PFSK-1 (cell line): ENCODE results near the gene HSPB9.

Experiments
- FOXP2 ChIP-seq: optimal IDR thresholded peaks from 2 replicates; pipeline ENCODE3; 2011; ENCODE audit warnings: borderline replicate concordance, control low read depth, inconsistent platforms; ENCODE audit not compliant: insufficient read depth; ENCODE audit errors: extremely low read length, extremely low read depth
- POLR2AphosphoS5 ChIP-seq: IDR thresholded peaks from 2 replicates; pipeline ENCODE4 v1.6.1; 2012; ENCODE audit warnings: low read depth, mild to moderate bottlenecking, control low read depth, low read length, moderate library complexity
- REST ChIP-seq, 2 experiments: IDR thresholded peaks; 2 replicates each; pipeline versions ENCODE4 v1.6.1 to v1.8.0; 2011 to 2012; ENCODE audit warnings: low read depth in 2 of 2, low read length in 2 of 2, control low read depth in 1 of 2, inconsistent platforms in 1 of 2, mild to moderate bottlenecking in 1 of 2, moderate library complexity in 1 of 2; ENCODE audit not compliant: insufficient read depth in 1 of 2
- SIN3A ChIP-seq: IDR thresholded peaks from 2 replicates; pipeline ENCODE4 v1.6.1; 2012; ENCODE audit warnings: mild to moderate bottlenecking, low read length, moderate library complexity, borderline replicate concordance; ENCODE audit not compliant: insufficient read depth
- TAF1 ChIP-seq: IDR thresholded peaks from 2 replicates; pipeline ENCODE4 v1.6.1; 2012; ENCODE audit warnings: low read length, control low read depth, borderline replicate concordance; ENCODE audit not compliant: insufficient read depth

The HSPB9 gene

GRCh38 chr17:42116705-42117396 is 5.8 kb upstream of the HSPB9 start:
- TF ChIP-seq SIN3A, result no peak
- no peak for TF ChIP-seq TAF1
- TF ChIP-seq REST (IDR thresholded peaks at IDR 0.05; ENCODE audit: insufficient read depth in 1 of 2, low read depth in 2 of 2, low read length in 2 of 2), result no peak
- TF ChIP-seq FOXP2, result peak; percentile 52

- TF ChIP-seq SIN3A (no peak), POLR2AphosphoS5 (no peak), TAF1 (no peak), FOXP2 (no peak), REST (IDR thresholded peaks at IDR 0.05; ENCODE audit: insufficient read depth in 1 of 2, low read depth in 2 of 2, low read length in 2 of 2) (no peak)
Observed at GRCh38 chr17:42117397-42118125, 5.0 kb upstream of the HSPB9 start.

- TF ChIP-seq FOXP2 (no peak), REST (IDR thresholded peaks at IDR 0.05; ENCODE audit: insufficient read depth in 1 of 2, low read depth in 2 of 2, low read length in 2 of 2) (no peak), POLR2AphosphoS5 (no peak), SIN3A (no peak)
Observed at GRCh38 chr17:42118126-42118510, 4.5 kb upstream of the HSPB9 start.

- TF ChIP-seq POLR2AphosphoS5, result no peak
- no peak for TF ChIP-seq TAF1
- no peak for TF ChIP-seq REST (IDR thresholded peaks at IDR 0.05; ENCODE audit: insufficient read depth in 1 of 2, low read depth in 2 of 2, low read length in 2 of 2)
- no peak for TF ChIP-seq SIN3A
- TF ChIP-seq FOXP2, result no peak
Observed at GRCh38 chr17:42118545-42118944, 4.1 kb upstream of the HSPB9 start.

GRCh38 chr17:42119301-42119700 is 3.3 kb upstream of the HSPB9 start:
- TF ChIP-seq FOXP2 (no peak), SIN3A (no peak), REST (IDR thresholded peaks at IDR 0.05; ENCODE audit: insufficient read depth in 1 of 2, low read depth in 2 of 2, low read length in 2 of 2) (no peak), POLR2AphosphoS5 (no peak), TAF1 (no peak)
